NCI-H1436 treated with DMSO at 0.1 percent for 48 hours (cell line): ENCODE measurements around the gene PARD6G.
"Not testable (repeated sequence)": the region's sequence is repeated elsewhere in the genome, so short reads cannot be mapped to it uniquely, and the experiment has no call there.

Experiments
- DNase-seq: peaks from one replicate; lab custom pipeline; 2025; lab: John Stamatoyannopoulos, UW

Gene PARD6G, protein sequence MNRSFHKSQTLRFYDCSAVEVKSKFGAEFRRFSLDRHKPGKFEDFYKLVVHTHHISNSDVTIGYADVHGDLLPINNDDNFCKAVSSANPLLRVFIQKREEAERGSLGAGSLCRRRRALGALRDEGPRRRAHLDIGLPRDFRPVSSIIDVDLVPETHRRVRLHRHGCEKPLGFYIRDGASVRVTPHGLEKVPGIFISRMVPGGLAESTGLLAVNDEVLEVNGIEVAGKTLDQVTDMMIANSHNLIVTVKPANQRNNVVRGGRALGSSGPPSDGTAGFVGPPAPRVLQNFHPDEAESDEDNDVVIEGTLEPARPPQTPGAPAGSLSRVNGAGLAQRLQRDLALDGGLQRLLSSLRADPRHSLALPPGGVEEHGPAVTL

DNA sequence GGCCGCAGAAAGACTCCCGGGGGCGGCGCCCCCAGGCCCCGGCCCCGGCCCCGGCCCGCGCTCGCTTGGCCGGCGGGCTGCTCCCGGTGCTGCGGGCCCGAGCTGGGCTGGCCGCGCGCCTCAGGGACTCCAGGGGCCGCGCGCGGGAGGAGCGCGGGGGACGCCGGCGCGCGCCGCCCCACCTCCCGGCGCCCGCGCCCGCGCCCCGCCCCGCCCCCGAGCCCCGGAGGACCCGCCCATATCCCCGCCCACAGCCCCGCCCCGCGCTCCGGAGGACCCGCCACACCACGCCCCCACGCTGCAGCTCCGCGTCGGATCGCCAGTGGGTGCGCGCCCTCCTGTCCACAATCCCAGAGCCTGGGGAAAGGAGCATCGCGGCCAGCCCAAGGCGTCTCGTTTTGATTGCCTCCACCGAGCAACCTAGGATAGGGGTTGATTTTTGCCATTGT, at the start of gene PARD6G:
Gene PARD6G, minus strand, starts transcription at position 122 of the 449 bp plus-strand sequence. CDS start 166 bp downstream, outside the sequence.
- DNase-seq: no peak

DNA sequence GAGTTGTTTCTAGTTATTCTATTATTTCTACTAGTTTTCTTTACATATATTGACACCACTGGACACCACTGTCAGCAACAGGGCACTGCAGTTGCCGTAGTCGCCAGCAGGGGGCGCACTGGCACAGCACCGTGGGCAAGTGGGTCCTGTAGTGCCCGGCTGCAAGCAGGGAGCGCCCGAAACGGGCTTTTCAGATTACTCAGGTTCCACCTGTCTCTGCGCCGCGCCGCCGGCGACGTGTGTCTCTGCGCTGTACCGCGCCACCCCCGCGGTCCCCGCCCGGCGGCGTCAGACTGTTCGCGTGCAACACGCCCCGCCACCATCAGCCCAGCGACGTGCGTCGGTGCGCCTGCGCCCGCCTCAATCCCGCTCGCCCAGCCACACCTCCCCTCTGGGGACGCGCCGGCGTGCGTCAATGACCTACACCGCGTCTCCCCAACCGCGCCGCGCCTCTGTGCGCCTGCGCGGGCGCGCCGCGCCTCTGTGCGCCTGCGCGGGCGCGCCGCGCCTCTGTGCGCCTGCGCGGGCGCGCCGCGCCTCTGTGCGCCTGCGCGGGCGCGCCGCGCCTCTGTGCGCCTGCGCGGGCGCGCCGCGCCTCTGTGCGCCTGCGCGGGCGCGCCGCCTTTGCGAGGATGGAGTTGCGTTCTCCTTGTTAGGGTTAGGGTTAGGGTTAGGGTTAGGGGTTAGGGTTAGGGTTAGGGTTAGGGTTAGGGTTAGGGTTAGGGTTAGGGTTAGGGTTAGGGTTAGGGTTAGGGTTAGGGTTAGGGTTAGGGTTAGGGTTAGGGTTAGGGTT, 15.1 kb upstream of the PARD6G start:
- not testable (repeated sequence) for DNase-seq

GRCh38 chr18:80259610-80260009, 12.3 kb upstream of the PARD6G start:
- DNase-seq: no peak

GRCh38 chr18:80258640-80259039, 11.3 kb upstream of the PARD6G start:
- DNase-seq: no peak

DNA sequence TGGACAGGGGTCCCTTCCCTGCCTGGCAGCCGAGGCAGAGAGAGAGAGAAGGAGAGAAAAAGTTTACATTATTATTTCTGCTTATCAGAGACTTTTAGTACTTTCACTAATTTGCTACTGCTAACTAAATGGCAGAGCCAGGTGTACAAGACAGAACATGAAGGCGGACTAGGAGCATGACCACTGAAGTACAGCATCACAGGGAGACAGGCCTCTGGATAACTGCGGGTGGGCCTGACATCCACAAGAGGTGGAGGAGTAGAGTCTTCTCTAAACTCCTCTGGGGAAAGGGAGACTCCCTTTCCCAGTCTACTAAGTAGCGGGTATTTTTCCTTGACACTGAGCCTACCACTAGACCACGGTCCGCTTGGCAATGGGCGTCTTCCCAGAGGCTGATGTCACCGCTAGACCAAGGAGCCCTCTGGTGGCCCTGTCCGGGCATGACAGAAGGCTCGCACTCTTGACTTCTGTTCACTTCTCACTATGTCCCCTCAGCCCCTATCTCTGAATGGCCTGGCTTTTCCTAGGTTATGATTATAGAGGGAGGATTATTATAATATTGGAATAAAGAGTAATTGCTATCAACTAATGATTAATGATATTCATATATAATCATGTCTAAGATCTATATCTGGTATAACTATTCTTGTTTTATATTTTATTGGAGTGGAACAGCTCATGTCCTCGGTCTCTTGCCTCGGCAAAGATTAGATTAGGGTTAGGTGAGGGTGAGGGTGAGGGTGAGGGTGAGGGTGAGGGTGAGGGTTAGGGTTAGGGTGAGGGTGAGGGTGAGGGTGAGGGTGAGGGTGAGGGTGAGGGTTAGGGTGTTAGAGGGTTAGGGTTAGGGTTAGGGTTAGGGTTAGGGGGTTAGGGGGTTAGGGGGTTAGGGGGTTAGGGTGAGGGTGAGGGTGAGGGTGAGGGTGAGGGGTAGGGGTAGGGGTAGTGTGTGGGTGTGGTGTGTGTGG, 10.5 kb upstream of the PARD6G start:
- not testable (repeated sequence) for DNase-seq

GRCh38 chr18:80254971-80255500, 7.7 kb upstream of the PARD6G start:
- no peak for DNase-seq

DNA sequence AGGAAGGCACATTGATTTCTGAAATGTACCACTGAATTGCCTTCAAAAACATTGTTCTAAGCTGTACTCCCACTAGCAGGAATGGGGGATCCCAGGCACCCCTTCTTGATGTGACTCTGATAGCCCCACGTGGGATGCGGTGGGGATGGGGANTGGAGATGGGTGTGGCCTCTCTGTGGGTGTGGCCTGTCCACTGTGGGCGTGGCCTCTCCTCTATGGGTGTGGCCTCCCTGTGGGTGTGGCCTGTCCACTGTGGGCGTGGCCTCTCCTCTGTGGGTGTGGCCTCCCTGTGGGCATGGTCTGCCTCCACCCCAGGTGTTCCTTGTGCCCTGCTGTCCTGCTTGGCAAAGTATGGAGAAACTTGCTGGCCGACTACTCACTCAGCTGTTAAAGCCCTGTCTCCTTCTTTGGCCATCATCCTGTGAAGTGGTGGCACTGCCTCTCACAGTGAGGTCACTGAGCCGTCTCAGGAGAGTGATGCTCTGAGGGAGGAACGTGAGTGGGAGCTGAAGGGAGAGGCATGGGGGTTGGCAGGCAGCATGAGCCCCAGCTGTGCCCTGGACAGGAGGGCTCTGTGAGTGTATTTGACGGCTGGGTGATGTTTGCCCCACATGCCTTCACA, 6.7 kb upstream of the PARD6G start:
- DNase-seq: no peak

DNA sequence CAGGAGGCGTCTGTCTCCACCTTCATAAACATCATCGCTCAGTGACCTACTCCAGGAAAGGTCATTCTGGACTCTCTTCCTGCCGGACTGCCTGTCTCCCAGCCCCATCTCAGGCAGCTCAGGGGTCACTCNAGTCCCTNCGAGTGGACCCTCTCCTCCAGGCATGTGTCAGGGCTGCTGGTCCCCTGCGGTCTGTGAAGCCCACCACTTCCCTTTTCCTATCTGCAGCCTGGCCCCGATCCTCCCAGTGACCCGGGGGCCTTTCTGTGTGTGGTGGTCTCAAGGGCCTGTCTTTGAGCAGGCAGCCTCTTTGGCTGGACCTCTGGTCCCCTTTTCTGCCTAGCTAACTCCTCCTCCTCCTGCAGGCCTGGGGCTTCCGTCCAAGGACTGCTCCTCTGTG, 5.9 kb upstream of the PARD6G start:
- DNase-seq: no peak

- no peak for DNase-seq
These were observed 4.8 kb upstream of the PARD6G start for GRCh38 chr18:80252136-80252535.

- DNase-seq: no peak
These were observed 4.4 kb upstream of the PARD6G start for GRCh38 chr18:80251700-80252099.

DNA sequence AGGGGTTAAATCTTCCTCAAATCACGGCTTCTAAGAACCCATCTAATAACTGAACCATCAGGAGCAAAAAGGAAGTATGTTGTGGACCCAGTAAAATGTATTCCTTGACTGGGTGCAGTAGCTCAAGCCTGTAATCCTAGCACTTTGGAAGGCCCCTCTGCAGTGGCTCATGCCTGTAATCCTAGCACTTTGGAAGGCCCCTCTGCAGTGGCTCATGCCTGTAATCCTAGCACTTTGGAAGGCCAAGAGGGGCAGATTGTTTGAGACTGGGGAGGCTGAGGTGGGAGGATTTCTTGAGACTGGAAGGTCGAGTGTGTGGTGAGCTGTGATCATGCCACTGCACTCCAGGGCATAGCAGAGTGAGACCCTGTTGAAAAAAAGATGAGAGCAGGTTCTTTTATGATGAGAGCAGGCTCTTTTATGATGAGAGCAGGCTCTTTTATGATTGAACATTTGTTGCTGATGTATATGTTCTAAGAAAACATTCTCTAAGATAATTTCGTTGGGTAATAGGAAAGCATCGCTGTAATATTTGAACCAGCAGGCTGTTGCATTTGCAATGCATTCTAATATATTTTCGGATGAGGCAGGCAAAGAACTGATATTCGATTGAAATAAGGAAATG, 3.5 kb upstream of the PARD6G start:
- no peak for DNase-seq

- DNase-seq: no peak
These were observed 2.1 kb upstream of the PARD6G start for GRCh38 chr18:80249217-80250093.

GRCh38 chr18:80246445-80247392, 595 bp downstream of the PARD6G start:
- no peak for DNase-seq

DNA sequence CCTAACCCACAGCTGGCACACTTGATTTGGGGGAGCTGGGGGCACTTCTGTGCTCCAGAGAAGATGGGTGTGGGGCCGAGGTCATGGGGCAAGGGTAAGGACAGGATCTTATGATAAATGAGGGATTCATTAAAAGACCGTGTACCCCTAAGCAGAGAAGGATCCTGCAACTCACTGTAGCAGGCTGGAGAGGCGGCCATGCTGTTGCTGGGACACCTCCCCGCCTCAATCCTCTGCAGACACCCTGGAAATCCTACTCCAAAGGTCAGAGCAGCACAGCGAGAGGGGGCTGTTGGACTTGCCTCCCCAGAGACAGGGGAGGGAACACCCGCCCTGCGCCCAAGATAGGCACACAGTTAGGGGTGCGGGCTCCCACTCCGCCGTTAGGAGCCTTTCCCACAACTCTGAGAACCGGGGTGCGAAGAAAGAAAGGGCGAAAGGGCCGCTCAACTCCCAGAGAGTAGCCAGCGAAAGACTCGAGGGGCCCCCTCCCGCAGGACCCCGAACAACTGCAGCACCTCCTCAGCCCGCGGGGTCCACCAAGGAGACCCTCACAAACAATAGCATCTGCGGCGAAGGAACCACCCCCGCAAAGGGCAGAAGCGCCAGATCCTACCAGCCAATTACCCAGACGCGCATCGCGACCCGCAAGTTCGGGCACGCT, 1.4 kb downstream of the PARD6G start:
- no peak for DNase-seq

DNA sequence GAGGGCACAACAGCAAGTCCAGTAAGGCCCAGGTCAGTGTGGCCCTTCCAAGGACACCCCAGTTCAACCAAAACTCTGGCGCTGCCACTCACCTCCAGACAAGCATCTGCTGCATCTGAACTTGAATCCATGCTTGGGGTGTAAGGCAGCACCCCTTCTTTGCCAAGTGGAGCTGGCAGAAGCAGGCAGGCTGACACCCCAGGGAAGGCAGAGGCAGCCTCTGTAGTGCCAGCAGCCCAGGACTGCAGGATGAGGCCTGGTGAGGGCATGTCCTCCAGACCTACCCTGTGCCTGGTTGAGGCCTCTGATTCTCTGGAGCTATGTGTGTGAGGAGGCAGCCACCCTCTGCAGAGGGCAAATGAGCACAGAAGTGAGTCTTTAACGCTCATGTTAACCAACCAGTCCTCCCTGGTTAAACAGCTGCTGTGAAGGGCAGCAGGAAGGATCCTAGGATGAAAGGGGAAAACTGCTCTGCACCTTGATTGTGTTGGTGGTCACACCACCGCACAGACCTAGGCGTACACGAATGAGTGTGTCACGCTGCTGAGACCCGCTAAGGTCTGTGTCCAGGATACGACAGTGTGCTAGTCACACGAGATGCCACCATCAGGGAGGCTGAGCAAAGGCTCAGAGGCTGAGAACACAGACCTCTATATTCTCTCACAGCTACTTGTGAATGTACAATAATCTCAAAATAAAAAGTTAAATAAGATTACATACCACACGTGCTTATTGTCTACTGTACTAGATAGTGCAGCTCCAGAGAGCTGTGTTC, 2.2 kb downstream of the PARD6G start:
- no peak for DNase-seq

GRCh38 chr18:80244167-80244566, 3.1 kb downstream of the PARD6G start:
- no peak for DNase-seq

DNA sequence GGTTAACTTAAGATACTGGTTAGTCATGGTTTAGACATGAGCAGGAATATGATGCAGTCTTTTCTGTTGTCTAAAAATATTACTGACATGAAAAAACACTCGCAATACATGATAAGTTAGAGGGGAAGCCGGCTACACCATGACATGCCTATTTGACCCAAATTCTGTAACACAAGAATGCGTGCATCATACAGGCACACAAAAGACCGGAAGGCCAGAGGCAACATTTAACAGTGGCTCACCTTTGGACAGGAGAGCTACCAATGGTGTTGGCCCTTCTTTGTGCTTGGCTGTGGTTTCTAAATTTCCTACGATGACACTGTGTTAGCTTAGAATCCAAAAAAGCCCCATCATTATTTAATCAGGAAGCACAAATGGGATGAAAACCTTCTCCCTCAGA, 4.1 kb downstream of the PARD6G start:
- no peak for DNase-seq
